HG03159 (cell line): Measurements from ENCODE around the gene STOX2.
"Not testable (repeated sequence)": the region's sequence is repeated elsewhere in the genome, so short reads cannot be mapped to it uniquely, and the experiment has no call there.

Experiments
- ATAC-seq: cut with Tn5 transposase; IDR thresholded peaks from one replicate; pipeline ENCODE4 v1.9.1; 2021; ENCODE audit warnings: mild to moderate bottlenecking, moderate library complexity; ENCODE audit not compliant: unreplicated experiment

The STOX2 gene

DNA sequence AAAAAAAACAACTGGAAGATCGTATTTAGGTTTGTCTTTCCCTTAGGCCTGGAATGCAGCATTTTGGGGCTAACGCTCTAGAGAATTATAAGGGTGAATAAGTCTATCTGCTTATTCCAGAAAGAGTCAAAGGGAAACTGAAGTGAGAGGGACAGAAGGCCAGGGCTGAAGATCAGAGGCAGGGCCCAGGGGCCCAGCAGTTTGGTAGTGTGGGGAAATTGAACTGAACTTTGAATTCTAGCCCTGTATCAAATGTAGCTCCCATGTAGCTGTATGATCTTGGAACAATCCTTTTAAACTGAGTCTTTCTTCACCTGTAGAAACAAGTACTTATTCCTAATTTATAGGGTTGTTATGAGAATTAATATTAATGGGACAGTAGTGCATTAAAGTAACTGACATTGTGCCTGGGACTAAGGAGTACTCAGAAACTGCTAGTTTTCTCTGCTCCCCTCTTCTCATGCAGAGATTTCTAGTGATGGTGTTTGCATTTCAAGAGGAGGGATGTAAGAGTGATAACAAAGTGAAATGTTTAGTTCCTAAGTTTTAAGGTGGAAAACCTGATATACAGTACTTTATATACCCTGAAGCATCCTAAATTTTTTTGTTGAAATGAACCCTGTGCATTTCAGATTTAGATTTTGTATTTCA is 30.4 kb downstream of the STOX2 start:
- no peak for ATAC-seq

DNA sequence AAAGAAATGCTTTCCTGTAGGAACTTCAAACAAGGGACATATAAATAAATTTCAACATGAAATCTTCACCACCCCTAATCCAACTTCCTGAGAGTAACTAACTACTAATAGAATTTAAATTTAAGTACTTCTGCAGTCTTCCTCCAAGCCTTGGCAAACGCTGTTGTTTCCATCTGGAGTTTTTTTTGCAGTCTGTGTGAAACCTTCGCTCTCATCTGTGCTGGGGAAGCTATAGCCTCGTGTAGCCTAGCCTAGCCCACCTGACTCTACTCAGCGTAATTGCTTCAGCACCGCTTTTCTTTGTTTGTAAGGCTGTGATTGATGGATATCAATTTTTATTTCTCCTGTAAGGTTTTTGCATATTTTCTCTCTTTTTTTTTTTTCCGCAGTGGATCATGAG is 30.9 kb downstream of the STOX2 start:
- no peak for ATAC-seq

DNA sequence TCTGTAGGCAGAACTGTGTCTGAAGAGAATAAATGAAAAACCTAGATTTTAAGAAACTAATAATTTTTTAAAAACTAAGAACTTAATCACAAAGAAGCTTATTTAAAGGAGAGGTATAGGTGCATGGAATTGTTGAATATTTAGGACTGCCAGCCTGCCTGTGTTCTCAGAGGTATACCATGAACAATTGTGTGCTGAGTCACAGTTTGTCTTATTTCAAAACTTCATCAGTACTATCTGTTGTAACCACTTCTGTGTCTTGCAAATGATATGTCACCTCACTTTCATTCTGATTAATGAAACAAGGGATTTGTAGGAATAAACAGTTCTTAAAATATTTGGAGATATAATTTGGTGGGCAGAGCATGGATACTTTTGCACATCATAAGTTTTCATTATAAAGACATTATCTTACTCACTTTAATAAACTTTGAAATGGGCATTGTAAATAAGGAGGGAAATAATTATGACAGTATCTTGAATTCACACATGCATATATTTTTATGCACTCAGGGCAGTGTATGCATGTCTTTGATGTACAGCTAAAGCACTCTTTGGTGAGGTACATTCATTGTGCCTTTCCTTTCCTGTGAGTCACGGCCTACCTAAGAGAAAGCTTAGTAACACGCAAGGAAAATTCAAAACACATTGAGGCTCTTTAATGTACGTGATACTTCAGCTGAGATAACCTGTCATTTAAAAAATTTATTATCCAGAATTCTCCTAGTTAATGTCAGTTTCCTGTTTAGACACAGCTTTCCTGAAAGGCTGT is 31.7 kb downstream of the STOX2 start:
- ATAC-seq: no peak

DNA sequence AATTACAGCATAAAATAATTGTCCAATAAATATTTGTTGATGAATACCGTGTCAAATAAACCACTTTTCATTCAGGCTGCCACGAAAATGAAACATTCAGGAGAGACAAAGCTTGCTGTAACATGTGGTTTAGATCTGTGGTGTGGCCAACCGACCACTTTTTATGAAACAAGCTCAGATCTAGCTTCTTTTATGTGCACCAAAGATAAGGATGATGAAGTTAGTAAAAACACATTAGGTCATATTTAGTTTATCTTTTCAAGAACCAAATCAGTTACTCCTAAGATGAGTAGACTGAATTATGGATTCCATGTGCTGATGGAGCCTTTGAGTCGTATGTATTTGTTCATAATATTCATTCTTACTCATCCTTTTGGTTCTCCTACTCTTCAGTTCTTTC is 35.8 kb downstream of the STOX2 start:
- no peak for ATAC-seq

DNA sequence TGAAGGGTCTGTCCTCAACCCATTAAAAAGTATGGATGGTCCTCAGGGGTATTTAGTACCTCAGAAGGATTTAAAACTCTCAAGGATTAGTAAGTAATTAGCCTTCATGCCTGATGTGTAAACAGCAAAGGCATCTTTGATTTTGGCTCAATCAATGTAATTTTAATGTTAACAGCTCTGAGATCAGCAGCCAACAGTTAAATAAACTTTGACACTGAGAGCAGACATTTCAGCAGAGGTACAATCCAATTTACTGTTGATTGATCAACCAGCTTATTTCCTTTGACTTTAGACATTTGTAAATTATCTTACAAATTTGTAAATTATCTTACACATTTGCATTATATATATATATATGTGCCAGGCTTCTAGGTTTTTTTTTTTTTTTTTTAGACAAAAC is 36.9 kb downstream of the STOX2 start:
- no peak for ATAC-seq

DNA sequence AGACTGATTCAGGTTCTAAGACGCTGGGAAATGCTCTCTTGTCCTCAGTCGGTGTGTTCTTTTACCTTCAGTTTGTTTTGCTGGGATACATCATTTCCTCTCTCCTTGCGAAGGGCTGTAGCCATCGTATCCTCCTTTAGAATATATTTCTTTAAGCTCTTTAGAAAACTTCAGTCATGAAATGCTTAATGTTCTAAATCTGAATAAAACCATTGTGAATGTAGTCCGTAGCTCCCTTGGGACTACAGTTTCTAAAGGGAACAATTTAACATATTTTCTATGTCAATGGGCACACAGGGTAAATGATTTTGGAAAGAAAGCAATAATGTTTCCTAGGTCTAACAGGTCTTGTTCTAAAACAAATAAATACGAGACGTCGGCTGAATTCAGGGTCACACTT is 40.6 kb downstream of the STOX2 start:
- no peak for ATAC-seq

DNA sequence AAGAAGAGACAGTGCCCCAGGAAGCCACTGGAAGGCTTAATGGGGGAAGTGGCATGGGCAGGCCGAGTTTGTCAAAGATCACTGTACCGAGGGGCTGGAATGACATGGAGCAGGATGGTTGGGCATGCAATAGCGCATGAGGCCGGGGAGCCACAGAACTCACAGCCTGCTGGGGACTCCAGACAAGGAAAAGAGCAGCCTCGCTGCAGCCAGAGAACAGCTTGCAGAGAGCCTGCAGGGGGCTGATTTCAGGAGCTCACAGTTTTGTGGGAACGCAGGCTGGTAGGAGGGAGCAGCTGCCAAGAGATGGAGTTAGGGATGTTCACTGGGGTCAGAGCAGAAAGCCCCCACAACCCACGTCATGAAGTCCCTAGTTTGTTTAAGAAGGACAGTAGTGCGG is 45.4 kb downstream of the STOX2 start:
- ATAC-seq: no peak

DNA sequence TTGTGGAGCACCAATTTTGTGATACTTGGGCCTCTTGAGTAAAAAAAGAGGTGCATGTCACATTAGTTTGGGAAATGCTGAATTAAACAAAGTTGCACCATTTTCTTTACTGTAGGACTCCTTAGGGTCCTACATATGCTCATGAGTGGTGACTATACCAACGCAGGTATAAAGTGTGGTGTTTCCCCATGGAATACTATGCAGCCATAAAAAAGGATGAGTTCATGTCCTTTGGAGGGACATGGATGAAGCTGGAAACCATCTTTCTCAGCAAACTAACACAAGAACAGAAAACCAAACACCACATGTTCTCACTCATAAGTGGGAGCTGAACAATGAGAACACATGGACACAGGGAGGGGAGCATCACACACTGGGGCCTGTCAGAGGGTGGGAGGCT is 47.5 kb downstream of the STOX2 start:
- not testable (repeated sequence) for ATAC-seq

DNA sequence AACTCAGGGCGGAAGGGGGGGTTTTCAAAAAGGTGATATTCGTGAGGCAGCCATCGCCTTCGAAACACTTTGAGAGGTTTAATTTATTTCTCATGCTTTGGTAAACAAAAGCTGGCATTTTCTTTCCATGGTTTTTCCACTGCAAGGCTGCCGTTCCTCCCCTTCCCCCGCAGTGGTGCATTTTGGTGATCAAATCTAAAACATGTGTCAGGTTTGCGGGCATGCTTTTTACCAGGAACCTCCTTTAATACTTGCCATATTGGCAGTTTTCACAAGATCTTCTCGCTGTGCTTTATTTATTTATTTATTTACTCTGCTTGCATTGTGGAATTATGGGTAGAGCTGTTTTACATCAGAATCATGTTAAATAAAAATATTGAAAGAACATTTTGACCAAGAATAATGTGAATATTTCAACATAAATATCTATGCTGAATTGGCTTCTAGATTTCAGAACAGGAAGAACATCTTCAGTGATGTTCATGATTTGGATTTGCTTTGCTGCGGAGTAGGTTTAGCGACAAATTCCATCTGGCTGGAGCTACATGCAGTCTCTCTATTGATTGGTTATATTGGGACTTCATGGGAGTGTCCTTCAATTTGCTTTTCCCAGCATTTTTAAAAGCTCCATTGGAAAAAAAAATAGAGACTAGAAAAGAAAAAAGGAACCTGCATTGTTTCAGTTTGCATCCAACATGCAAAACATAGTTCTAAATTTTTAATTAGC is 54.4 kb downstream of the STOX2 start:
- no peak for ATAC-seq

DNA sequence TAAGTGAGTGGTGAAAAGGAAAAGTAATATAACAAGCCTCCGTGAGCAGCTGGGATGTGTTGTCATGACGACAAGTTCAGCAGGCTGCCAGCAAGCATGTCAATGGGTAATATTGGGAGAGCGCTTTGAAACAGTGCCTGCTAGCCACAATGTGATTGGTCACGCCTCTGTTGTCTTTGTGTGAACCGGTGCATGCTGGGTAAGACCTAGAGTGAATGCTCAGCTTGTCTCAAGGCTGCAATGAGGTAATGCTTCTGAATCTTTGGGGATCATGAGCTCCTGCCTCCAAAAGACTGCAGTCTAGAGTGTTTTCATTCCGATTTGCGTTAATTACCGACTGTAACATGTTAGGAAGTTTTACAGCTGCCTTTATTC is 54.9 kb downstream of the STOX2 start:
- no peak for ATAC-seq

DNA sequence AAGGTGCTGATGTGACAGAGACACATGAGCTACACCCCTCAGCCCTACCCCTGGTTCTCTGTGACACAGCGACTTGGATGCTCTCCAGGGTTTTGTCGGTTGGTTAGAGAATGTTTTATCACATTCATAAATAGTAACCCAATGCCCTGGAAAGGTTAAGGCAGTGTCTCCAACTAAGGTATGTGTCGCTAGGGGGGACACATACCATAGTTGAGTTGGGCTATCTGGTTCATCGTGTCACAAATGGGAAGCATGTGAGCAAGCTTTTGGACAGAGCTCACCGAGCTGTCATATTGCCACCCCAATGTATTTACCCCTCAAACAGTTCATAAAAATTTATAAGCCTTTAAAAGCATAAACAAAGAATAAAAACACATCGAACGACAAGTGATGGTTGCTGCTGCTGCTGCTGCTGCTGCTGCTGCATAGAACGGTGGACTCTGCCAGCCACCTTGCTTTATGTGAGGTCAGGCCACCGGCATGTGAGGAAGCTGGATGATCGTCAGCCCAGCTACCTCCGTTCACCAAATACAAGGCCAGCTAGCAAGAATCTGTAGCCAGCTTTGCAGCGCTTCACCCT is 55.9 kb downstream of the STOX2 start:
- ATAC-seq: no peak

DNA sequence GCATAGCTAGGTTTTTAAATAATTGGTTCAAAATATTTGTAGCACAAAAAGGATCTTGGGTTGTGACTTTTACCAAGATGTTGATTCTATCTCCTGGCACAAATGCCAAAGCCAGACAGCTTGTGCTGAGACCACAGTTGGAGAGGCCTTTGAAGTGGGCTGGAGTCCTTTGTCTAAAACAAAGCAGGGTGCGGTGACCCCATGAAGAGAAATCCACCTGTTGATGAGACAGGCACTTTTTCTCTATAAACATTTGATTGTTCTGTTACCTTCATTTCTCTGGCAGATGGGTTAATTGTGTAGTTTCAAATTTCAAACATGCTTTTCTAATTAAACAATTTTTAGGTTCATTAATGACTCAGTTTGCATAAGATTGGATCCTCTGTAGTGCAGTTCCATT is 56.7 kb downstream of the STOX2 start:
- ATAC-seq: no peak

DNA sequence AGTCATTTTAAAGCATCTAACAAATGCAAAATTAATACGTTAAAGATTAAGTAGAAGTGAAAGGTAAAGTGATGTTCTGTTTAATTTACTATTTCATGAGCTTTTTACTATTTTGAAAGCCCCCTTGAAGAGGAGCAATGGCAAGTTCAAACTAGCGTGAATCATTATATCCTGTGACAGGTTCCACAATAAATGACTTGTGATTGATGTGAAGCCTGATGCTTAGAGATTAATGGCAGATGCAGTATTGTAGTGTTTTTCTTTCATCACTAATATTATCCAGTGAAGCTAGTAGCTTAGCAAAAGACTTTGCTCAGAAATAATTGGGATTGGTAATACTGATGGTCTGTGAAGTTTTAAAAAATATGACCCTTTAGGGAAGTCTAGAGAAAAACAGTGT is 57.3 kb downstream of the STOX2 start:
- ATAC-seq: no peak

DNA sequence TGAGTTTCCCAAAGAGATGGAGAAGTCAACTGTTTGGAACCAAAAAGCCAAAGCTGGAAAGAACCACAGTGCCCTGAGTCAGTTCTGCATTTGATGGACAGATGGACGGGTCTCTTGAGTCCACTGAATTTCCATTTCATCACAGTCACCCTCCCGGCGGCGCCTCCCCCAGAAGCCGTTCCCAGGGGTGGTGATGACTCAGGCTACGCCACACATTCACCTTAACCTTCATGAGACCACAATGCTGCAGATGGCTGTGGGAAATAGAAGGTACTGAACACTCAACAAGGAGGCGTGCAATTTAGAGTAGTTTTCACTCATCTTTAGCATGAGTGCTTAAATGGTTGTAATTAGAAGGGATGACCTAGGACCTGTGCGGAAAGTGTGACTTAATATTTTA is 61.3 kb downstream of the STOX2 start:
- no peak for ATAC-seq

DNA sequence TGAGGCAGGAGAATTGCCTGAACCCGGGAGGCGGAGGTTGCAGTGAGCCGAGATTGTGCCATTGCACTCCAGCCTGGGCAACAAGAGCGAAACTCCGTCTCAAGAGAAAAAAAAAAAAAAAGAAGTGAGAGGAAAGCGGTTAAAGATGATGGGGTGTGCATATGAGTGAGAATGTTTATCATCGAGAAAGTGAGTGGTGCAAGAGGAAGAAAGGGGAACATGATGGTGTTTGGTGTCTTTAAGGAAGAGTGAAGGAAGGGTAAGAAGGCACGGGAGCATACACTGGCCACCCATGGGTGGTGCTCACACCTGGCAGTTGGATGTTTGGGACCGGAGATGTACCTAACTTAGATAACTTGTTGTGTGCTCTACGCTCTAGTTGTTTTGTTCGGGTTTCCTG is 62.2 kb downstream of the STOX2 start:
- no peak for ATAC-seq

DNA sequence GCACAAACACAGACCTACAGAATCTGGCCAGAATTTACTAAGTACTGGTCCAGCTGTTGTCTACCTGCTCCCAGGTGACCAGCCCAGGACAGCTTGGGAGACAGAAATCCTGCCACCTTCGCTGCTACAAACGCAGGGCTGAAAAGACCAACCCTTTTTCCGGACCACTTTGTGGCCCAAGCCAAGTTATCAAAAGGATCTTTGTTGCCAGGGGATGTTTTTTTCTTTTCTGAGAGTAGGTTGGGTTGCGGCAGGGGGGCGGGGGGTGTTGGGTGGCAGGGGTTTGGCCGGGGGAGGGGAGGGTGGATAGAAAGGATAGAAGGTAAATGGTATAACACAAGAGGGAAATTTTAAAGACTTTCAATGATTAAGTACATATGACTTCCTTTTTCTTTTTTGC is 63.4 kb downstream of the STOX2 start:
- ATAC-seq: no peak

DNA sequence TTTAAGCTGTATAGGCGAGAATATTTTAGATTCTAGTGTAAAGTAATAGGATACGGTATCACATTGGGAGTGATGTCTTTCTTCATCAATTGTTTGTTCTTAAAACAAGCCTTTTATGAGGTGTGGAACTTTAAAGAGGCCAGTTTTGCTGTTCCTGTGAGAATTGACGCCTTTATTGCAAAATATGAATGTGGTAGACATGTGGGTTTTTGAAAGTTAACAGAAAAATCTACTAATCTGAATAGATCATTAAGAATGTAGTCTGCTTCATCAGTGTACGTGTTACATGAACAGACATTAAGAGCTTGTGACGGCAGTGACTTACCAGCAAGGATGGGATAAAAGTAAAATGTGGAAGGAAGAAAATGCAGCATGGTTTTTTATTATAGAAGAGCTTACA is 63.8 kb downstream of the STOX2 start:
- no peak for ATAC-seq

DNA sequence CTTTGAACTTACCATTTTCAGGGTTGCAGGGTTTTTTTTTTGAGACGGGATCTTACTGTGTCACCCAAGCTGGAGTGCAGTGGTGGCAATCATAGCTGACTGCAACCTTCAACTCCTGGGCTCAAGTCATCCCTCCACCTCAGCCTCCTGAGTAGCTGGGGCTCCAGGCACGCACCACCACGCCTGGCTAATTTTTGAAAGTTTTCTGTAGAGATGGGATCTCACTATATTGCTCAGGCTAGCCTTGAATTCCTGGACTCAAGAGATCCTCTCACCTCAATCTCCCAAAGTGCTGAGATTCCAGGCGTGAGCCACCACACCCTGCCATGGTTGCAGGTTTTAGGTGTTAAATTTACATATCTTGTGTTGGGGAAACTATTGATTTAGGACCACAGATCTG is 64.5 kb downstream of the STOX2 start:
- ATAC-seq: no peak

DNA sequence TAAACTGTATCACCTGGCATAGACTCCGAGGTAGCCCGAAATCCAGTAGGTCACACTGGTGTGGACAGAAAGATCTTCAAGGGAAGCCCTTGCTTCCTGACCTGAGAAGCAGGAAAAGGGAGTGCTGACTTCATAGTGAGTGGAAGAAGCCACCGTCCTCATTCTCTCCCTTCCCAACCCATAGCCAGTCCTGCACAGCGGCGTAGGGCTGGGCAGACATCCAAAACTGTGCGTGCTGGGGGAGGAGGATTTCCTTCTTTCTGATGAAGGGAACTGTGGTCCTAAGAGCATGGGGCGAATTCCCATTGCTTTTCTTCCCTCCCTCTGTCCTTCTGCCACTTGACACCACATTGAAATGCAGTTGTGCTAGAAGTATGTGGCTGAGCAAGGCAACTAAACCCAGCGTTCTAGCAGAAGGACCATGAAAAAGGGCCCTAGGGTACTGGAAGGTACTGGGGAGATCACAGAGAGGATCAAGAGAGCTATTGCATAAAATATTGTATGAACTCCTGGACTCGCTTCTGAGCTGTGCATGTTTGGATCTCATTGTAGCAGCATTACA is 66.9 kb downstream of the STOX2 start:
- ATAC-seq: no peak

DNA sequence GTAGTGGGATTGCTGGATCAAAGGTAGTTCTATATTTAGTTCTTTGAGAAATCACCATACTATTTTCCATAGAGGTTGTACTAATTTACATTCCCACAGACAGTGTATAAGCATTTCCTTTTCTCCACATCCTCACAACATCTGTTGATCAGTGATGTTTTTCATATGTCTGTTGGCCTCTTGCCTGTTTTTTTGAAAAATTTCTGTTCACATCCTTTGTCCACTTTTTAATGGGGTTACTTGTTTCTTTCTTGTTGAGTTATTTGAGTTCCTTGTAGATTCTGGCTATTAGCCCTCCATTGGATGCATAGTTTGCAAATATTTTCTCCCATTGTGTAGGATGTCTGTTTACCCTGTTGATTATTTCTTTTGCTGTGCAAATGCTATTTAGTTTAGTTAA is 72.6 kb downstream of the STOX2 start:
- no peak for ATAC-seq

DNA sequence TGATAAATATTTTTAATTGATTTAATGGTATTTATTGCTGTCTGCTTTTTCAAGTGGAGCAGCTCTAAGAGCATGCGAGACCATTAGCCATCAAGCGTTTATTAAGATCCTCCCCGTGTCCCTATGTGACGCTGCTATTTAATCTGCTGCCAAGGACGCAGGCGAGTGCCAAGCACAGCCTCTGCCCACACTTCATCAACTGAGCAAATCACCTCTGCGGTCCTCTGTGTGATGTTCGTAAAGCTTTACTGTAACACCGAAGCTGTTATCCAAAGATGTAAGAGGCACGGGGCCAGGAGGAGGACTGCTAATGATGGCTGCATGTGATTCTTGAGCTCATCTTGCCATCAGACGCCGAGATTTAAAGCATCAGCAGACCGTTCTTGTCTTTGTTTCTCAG is 79.5 kb downstream of the STOX2 start:
- ATAC-seq: no peak

DNA sequence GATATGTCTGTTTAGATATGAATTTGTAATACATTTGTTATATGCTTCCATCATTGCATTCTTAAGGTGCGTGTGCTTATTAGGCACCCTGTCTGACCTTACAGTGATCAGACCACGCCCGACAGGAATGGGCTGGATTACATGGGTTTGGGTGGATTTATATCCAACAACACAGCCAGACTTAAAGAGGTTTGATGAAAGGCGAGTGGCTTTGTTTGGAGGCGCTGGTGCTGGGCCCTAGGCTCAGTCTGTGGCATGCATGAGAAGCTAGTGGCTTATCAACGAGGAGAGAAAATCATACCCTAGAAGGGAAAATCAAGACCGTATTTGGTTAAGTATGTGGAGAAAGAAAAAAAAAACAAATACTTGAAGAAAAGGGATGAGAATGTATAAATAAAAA is 80.7 kb downstream of the STOX2 start:
- ATAC-seq: no peak
